A673 (cell line): Measurements from ENCODE around the gene HRNR. TPM values are rescaled to one million over a fixed set of nuclear protein-coding genes. Genes with fewer than 3 reads are reported as not detected.

Source experiments
- BruUV-seq: library from RNA; stranded (reverse); fragments of 400-500 nt; replicated peaks from 2 replicates; lab custom pipeline; 2021; lab: Mats Ljungman, UMichigan
- CTCF ChIA-PET: fragments of 300-600 bp; sonication (Branson Sonifier 250); formaldehyde crosslinking; loops from one replicate; lab custom pipeline; 2022; ENCODE audit warnings: antibody characterized with exemption; lab: Charles Lee
- POLR2A ChIA-PET: fragments of 300-600 bp; sonication (Branson Sonifier 250); formaldehyde crosslinking; loops from one replicate; lab custom pipeline; 2022; ENCODE audit warnings: antibody characterized with exemption; ENCODE audit not compliant: low non-redundant PET; lab: Charles Lee
- DNase-seq: peaks from one replicate; pipeline ENCODE4 v3.0.0-alpha.2; 2015; ENCODE audit warnings: low spot score
- H3K27ac ChIP-seq: fragments of 200-600 bp; sonication (generic); 2 replicates; pipeline ENCODE4 v1.5.1; 2016; ENCODE audit warnings: mixed run types, low read depth, mild to moderate bottlenecking, mixed read lengths, antibody characterized with exemption, low read length; ENCODE audit not compliant: poor library complexity, severe bottlenecking
- H3K27me3 ChIP-seq: fragments of 200-600 bp; sonication (generic); replicated peaks from 2 replicates; pipeline ENCODE4 v1.6.1; 2017; ENCODE audit warnings: mixed run types, low read depth, mild to moderate bottlenecking, mixed read lengths, antibody characterized with exemption, low read length; ENCODE audit not compliant: insufficient read depth, poor library complexity
- H3K36me3 ChIP-seq: fragments of 200-600 bp; sonication (generic); 2 replicates; pipeline ENCODE4 v1.6.1; 2016; ENCODE audit warnings: mixed run types, mild to moderate bottlenecking, mixed read lengths, antibody characterized with exemption, low read length; ENCODE audit not compliant: insufficient read depth, poor library complexity, severe bottlenecking
- H3K4me1 ChIP-seq: fragments of 200-600 bp; sonication (generic); 2 replicates; pipeline ENCODE4 v1.6.1; 2017; ENCODE audit warnings: mixed run types, mild to moderate bottlenecking, mixed read lengths, antibody characterized with exemption, low read length; ENCODE audit not compliant: insufficient read depth, poor library complexity, severe bottlenecking
- H3K4me3 ChIP-seq: fragments of 200-600 bp; sonication (generic); 2 replicates; pipeline ENCODE4 v1.5.1; 2016; ENCODE audit warnings: low read depth, mixed run types, mild to moderate bottlenecking, mixed read lengths, low read length; ENCODE audit not compliant: poor library complexity, severe bottlenecking
- H3K9me3 ChIP-seq: fragments of 200-600 bp; sonication (generic); 2 replicates; pipeline ENCODE4 v1.6.1; 2016; ENCODE audit warnings: mixed run types, low read depth, mild to moderate bottlenecking, mixed read lengths, antibody characterized with exemption, low read length; ENCODE audit not compliant: poor library complexity, severe bottlenecking
- CTCF ChIP-seq: fragments of 300-800, 200-600 bp; sonication (generic); conservative IDR thresholded peaks from 2 replicates; pipeline ENCODE4 v1.5.1; 2017; ENCODE audit warnings: low read depth, mild to moderate bottlenecking, antibody characterized with exemption, low read length, moderate library complexity, mixed read lengths
- EZH2 ChIP-seq: fragments of 200-600 bp; sonication (generic); IDR thresholded peaks from 2 replicates; pipeline ENCODE4 v1.6.1; 2017; ENCODE audit warnings: borderline replicate concordance, low read depth, mild to moderate bottlenecking, mixed read lengths, antibody characterized with exemption, low read length; ENCODE audit not compliant: poor library complexity, severe bottlenecking
- intact Hi-C: fragments of 100-400 bp; cut with micrococcal nuclease; formaldehyde crosslinking; loops from one replicate; pipeline ENCODE4 v1.10.0; 2022; ENCODE audit not compliant: unreplicated experiment
- total RNA-seq: library from RNA; stranded (reverse); gene quantifications from 2 replicates; pipeline ENCODE4 v1.2.3, GENCODE V29; 2021

Gene HRNR
- total RNA-seq, 1 experiment from 2014 or later = not detected

GRCh38 chr1:152191260-152191659, 32.7 kb downstream of the HRNR start:
- intact Hi-C loops = no loop called here
- Histone ChIP-seq H3K4me1 (no peaks in the 10 kb centered on the region), H3K9me3 (no peaks in the 10 kb centered on the region), H3K36me3 (no peaks in the 10 kb centered on the region), H3K27ac (no peak overlapping the region), H3K27me3 (no peaks in the 10 kb centered on the region), H3K4me3 (no peak overlapping the region)
- no TSS peak for BruUV-seq
- DNase-seq = no peak
- ChIA-PET CTCF (interaction anchor here (0.7 to 1.0 kb wide), 2 partner anchors 249 to 267 kb away, joined by 3 to 5 read pairs; no protein-coding TSS in a partner anchor), POLR2A (no interaction called here)
- TF ChIP-seq EZH2 = no peak
- no peak for TF ChIP-seq CTCF

GRCh38 chr1:152190589-152190988, 33.4 kb downstream of the HRNR start:
- Histone ChIP-seq H3K27ac (no peak overlapping the region), H3K27me3 (no peaks in the 10 kb centered on the region), H3K4me1 (no peaks in the 10 kb centered on the region), H3K9me3 (no peaks in the 10 kb centered on the region), H3K36me3 (no peaks in the 10 kb centered on the region), H3K4me3 (no peak overlapping the region)
- CTCF ChIA-PET = interaction anchor here (0.7 to 1.0 kb wide), 2 partner anchors 250 to 268 kb away, joined by 3 to 5 read pairs; no protein-coding TSS in a partner anchor
- no peak for DNase-seq
- POLR2A ChIA-PET = no interaction called here
- BruUV-seq = no TSS peak
- intact Hi-C loops = no loop called here
- TF ChIP-seq EZH2 = no peak

GRCh38 chr1:152189657-152190442, 34.1 kb downstream of the HRNR start:
- H3K9me3 ChIP-seq = no peaks in the 10 kb centered on the region
- intact Hi-C loops = loop anchor here (1.0 to 5.0 kb wide), 3 partner anchors 157 to 268 kb away; no protein-coding TSS in a partner anchor
- DNase-seq = peak; percentile 88
- POLR2A ChIA-PET = no interaction called here
- no TSS peak for BruUV-seq
- H3K27ac ChIP-seq = no peak overlapping the region
- no peaks in the 10 kb centered on the region for H3K27me3 ChIP-seq
- no peaks in the 10 kb centered on the region for H3K36me3 ChIP-seq
- CTCF ChIA-PET = interaction anchor here (0.9 to 1.6 kb wide), 2 partner anchors 269 to 291 kb away, joined by 3 to 20 read pairs; no protein-coding TSS in a partner anchor
- no peaks in the 10 kb centered on the region for H3K4me1 ChIP-seq
- peak overlapping the region; percentile 46 for H3K4me3 ChIP-seq
- TF ChIP-seq CTCF = peak; percentile 82
- TF ChIP-seq EZH2 = no peak
